H1 (cell line): ENCODE data around the gene CCDC80. TPM values are rescaled to one million over a fixed set of nuclear protein-coding genes. Genes with fewer than 3 reads are reported as not detected.
A peak's percentile ranks its signal among the peaks of the same experiment; 100 is the strongest.

ENCODE experiments used
- CTCF ChIA-PET: fragments of 300-600 bp; sonication (Branson Sonifier 250); formaldehyde crosslinking; loops from one replicate; lab custom pipeline; 2021; ENCODE audit not compliant: partially characterized antibody; lab: Charles Lee
- POLR2A ChIA-PET: fragments of 300-600 bp; sonication (Branson Sonifier 250); formaldehyde crosslinking; loops from one replicate; lab custom pipeline; 2021; ENCODE audit warnings: inconsistent platforms; ENCODE audit not compliant: partially characterized antibody; lab: Charles Lee
- DNase-seq, 2 experiments: peaks; one replicate each; pipeline versions ENCODE4 v3.0.0 to v3.0.0-alpha.2; 2010 to 2022; ENCODE audit warnings: low spot score in 2 of 2, low read depth in 1 of 2, mixed read lengths in 1 of 2
- FAIRE-seq: peaks from 2 replicates; lab custom pipeline; 2011; peaks lifted over from hg19 to GRCh38; lab: Jason Lieb, UNC
- H2AFZ ChIP-seq: 2 replicates; pipeline ENCODE4 v1.8.1; 2012; ENCODE audit warnings: low read length, inconsistent platforms
- H2AK5ac ChIP-seq: 2 replicates; pipeline ENCODE4 v1.6.1; 2013; ENCODE audit warnings: low read depth, low read length
- H2BK120ac ChIP-seq: replicated peaks from 2 replicates; pipeline ENCODE3; 2013; ENCODE audit warnings: low read depth, low read length, inconsistent platforms
- H2BK12ac ChIP-seq: 2 replicates; pipeline ENCODE4 v1.6.1; 2013; ENCODE audit warnings: low read depth, low read length
- H2BK15ac ChIP-seq: 2 replicates; pipeline ENCODE4 v1.6.1; 2013; ENCODE audit warnings: low read length
- H2BK20ac ChIP-seq: 2 replicates; pipeline ENCODE4 v1.6.1; 2013; ENCODE audit warnings: low read length
- H2BK5ac ChIP-seq: 2 replicates; pipeline ENCODE4 v1.6.1; 2013; ENCODE audit warnings: low read depth, low read length
- H3K14ac ChIP-seq: 2 replicates; pipeline ENCODE4 v1.6.1; 2013; ENCODE audit warnings: inconsistent platforms; ENCODE audit not compliant: insufficient read length
- H3K18ac ChIP-seq: 2 replicates; pipeline ENCODE4 v1.6.1; 2013; ENCODE audit warnings: low read length; ENCODE audit errors: extremely low read depth
- H3K23ac ChIP-seq: 2 replicates; pipeline ENCODE4 v1.6.1; 2013; ENCODE audit warnings: inconsistent platforms; ENCODE audit not compliant: insufficient read length
- H3K23me2 ChIP-seq: 2 replicates; pipeline ENCODE4 v1.6.1; 2013; ENCODE audit warnings: low read depth, low read length
- H3K27ac ChIP-seq: 2 replicates; pipeline ENCODE4 v1.6.1; 2011; ENCODE audit warnings: low read depth, low read length, inconsistent platforms
- H3K27me3 ChIP-seq, 4 experiments: replicated peaks in 1 of 4; 1 replicate in 1 of 4; 2 replicates in 3 of 4; pipeline versions ENCODE4 v1.6.1 to v1.8.1; 2011 to 2013; ENCODE audit warnings: low read length in 3 of 4, mild to moderate bottlenecking in 3 of 4, inconsistent platforms in 2 of 4, mixed read lengths in 2 of 4, moderate library complexity in 1 of 4; ENCODE audit not compliant: control insufficient read depth in 3 of 4, insufficient read depth in 3 of 4; ENCODE audit errors: extremely low read depth in 1 of 4
- H3K36me3 ChIP-seq, 4 experiments: 2 replicates each; pipeline versions ENCODE4 v1.6.1 to v1.8.1; 2011 to 2013; ENCODE audit warnings: mild to moderate bottlenecking in 4 of 4, low read length in 3 of 4, moderate library complexity in 2 of 4, control low read depth in 1 of 4, inconsistent platforms in 1 of 4; ENCODE audit not compliant: insufficient read depth in 4 of 4, control insufficient read depth in 2 of 4
- H3K4ac ChIP-seq: replicated peaks from 2 replicates; pipeline ENCODE3; 2013; ENCODE audit warnings: low read length, low read depth, mixed read lengths, inconsistent platforms; ENCODE audit not compliant: insufficient read length
- H3K4me1 ChIP-seq, 4 experiments: replicated peaks in 1 of 4; 1 replicate in 1 of 4; 2 replicates in 3 of 4; pipeline versions ENCODE4 v1.6.1 to v1.8.1; 2011 to 2013; ENCODE audit warnings: low read length in 3 of 4, inconsistent platforms in 2 of 4, mixed read lengths in 1 of 4; ENCODE audit not compliant: insufficient read depth in 4 of 4, control insufficient read depth in 3 of 4
- H3K4me2 ChIP-seq, 2 experiments: 2 replicates each; pipeline versions ENCODE4 v1.6.1 to v1.8.1; 2011 to 2013; ENCODE audit warnings: low read depth in 2 of 2, low read length in 2 of 2, control low read depth in 1 of 2, inconsistent platforms in 1 of 2, mild to moderate bottlenecking in 1 of 2; ENCODE audit not compliant: insufficient read depth in 1 of 2
- H3K4me3 ChIP-seq, 4 experiments: fragments of 200-600, 300-600 bp in 1 of 4; sonication (generic), shearing (Covaris generic), sonication (Bioruptor Twin) in 1 of 4; 2 replicates each; pipeline versions ENCODE4 v1.5.1 to v1.8.1; 2011 to 2016; ENCODE audit warnings: low read length in 4 of 4, low read depth in 3 of 4, control low read depth in 2 of 4, inconsistent platforms in 2 of 4, mild to moderate bottlenecking in 2 of 4, mixed read lengths in 1 of 4, moderate library complexity in 1 of 4; ENCODE audit not compliant: insufficient read depth in 2 of 4; ENCODE audit errors: extremely low read depth in 1 of 4
- H3K56ac ChIP-seq: replicated peaks from 2 replicates; pipeline ENCODE3; 2013; ENCODE audit warnings: low read depth, mild to moderate bottlenecking, mixed read lengths, low read length, inconsistent platforms; ENCODE audit not compliant: insufficient read length
- H3K79me1 ChIP-seq: 2 replicates; pipeline ENCODE4 v1.6.1; 2013; ENCODE audit warnings: low read depth, low read length, control low read depth
- H3K79me2 ChIP-seq, 2 experiments: 2 replicates each; pipeline versions ENCODE4 v1.6.1 to v1.8.1; 2012 to 2013; ENCODE audit warnings: low read length in 2 of 2, mild to moderate bottlenecking in 2 of 2, inconsistent platforms in 1 of 2; ENCODE audit not compliant: insufficient read depth in 2 of 2, control insufficient read depth in 1 of 2
- H3K9ac ChIP-seq, 4 experiments: replicated peaks in 1 of 4; 1 replicate in 1 of 4; 2 replicates in 3 of 4; pipeline versions ENCODE4 v1.6.1 to v1.8.1; 2011 to 2013; ENCODE audit warnings: low read depth in 3 of 4, low read length in 3 of 4, control low read depth in 2 of 4, mild to moderate bottlenecking in 2 of 4, moderate library complexity in 2 of 4, inconsistent platforms in 1 of 4; ENCODE audit errors: extremely low read depth in 1 of 4
- H3K9me3 ChIP-seq, 2 experiments: 2 replicates each; pipeline versions ENCODE4 v1.6.1 to v1.8.1; 2012 to 2013; ENCODE audit warnings: mild to moderate bottlenecking in 2 of 2, moderate library complexity in 2 of 2, control low read depth in 1 of 2, inconsistent platforms in 1 of 2, low read depth in 1 of 2, low read length in 1 of 2, mixed read lengths in 1 of 2; ENCODE audit not compliant: insufficient read depth in 2 of 2
- H4K20me1 ChIP-seq, 2 experiments: replicated peaks in 1 of 2; 2 replicates each; pipeline versions ENCODE3 to v1.8.1; 2011 to 2013; ENCODE audit warnings: inconsistent platforms in 2 of 2, low read length in 2 of 2, mild to moderate bottlenecking in 1 of 2; ENCODE audit not compliant: insufficient read depth in 2 of 2, control insufficient read depth in 1 of 2
- H4K5ac ChIP-seq: 2 replicates; pipeline ENCODE4 v1.6.1; 2013; ENCODE audit warnings: low read length, low read depth, mixed read lengths, inconsistent platforms; ENCODE audit not compliant: insufficient read length
- H4K8ac ChIP-seq: 2 replicates; pipeline ENCODE4 v1.8.0; 2013; ENCODE audit warnings: mild to moderate bottlenecking, moderate library complexity, low read length, inconsistent platforms; ENCODE audit not compliant: insufficient read depth; ENCODE audit errors: extremely low read depth
- H4K91ac ChIP-seq: replicated peaks from 2 replicates; pipeline ENCODE3; 2013; ENCODE audit warnings: low read length, mixed read lengths, inconsistent platforms; ENCODE audit not compliant: insufficient read length
- CBX5 ChIP-seq: fragments of 300-800, 300-1000 bp; sonication (generic); IDR thresholded peaks from 2 replicates; pipeline ENCODE4 v1.7.1; 2016; ENCODE audit warnings: antibody characterized with exemption, low read length, low read depth
- CBX8 ChIP-seq: fragments of 300-800, 300-1000 bp; sonication (generic); IDR thresholded peaks from 2 replicates; pipeline ENCODE4 v1.7.1; 2016; ENCODE audit warnings: low read depth, low read length, borderline replicate concordance
- CHD1 ChIP-seq: IDR thresholded peaks from 2 replicates; pipeline ENCODE4 v1.6.1; 2012; ENCODE audit warnings: low read depth, low read length, improper control_type of control experiment
- E2F6 ChIP-seq: IDR thresholded peaks from 2 replicates; pipeline ENCODE4 v1.6.1; 2012; ENCODE audit warnings: inconsistent platforms
- EZH2 ChIP-seq: fragments of 200-600 bp; sonication (generic); IDR thresholded peaks from 2 replicates; pipeline ENCODE4 v1.7.1; 2012; ENCODE audit warnings: low read depth, mild to moderate bottlenecking, moderate library complexity, low read length, inconsistent platforms; ENCODE audit not compliant: severe bottlenecking
- JUND ChIP-seq: IDR thresholded peaks from 2 replicates; pipeline ENCODE4 v1.6.1; 2011; ENCODE audit warnings: mild to moderate bottlenecking, improper control_type of control experiment, low read length
- MAX ChIP-seq: IDR thresholded peaks from 2 replicates; pipeline ENCODE4 v1.6.1; 2012; ENCODE audit warnings: inconsistent platforms
- POLR2AphosphoS5 ChIP-seq: IDR thresholded peaks from 2 replicates; pipeline ENCODE4 v1.6.1; 2011; ENCODE audit warnings: low read depth, low read length
- RNF2 ChIP-seq: fragments of 200-900, 300-1000 bp; sonication (generic); IDR thresholded peaks from 2 replicates; pipeline ENCODE4 v1.7.1; 2016; ENCODE audit warnings: borderline replicate concordance, low read depth, mild to moderate bottlenecking, antibody characterized with exemption, low read length; ENCODE audit not compliant: poor library complexity, severe bottlenecking; ENCODE audit errors: missing control alignments
- SIN3A ChIP-seq, 2 experiments: IDR thresholded peaks in 1 of 2; conservative IDR thresholded peaks in 1 of 2; 2 replicates each; pipeline ENCODE4 v1.6.1; 2011 to 2012; ENCODE audit warnings: low read length in 2 of 2, improper control_type of control experiment in 1 of 2, low read depth in 1 of 2, mild to moderate bottlenecking in 1 of 2
- SP1 ChIP-seq: IDR thresholded peaks from 2 replicates; pipeline ENCODE4 v1.6.1; 2011; ENCODE audit warnings: low read depth, low read length
- WGBS, 2 experiments: shearing (Covaris generic) in 1 of 2; methylation state at CpG; one replicate each; pipeline versions ENCODE4 v1.1.6 to v1.1.7; 2013 to 2015; ENCODE audit warnings: low lambda C conversion rate in 2 of 2, mixed read lengths in 2 of 2, inconsistent platforms in 1 of 2, low coverage in 1 of 2, missing lambda C conversion rate in 1 of 2; ENCODE audit not compliant: insufficient replicate concordance in 2 of 2, insufficient coverage in 1 of 2, insufficient read length in 1 of 2; ENCODE audit errors: extremely low coverage in 1 of 2, missing lambda C conversion rate in 1 of 2; 5-methylcytosine and 5-hydroxymethylcytosine counted together
- polyA plus RNA-seq, 7 experiments: library from polyadenylated mRNA; depleted of rRNA in 3 of 7; stranded (reverse) in 5 of 7; unstranded in 2 of 7; fragments of >200 nt in 5 of 7; fragments of 200-250 nt in 2 of 7; gene quantifications; 1 replicate in 5 of 7; 2 replicates in 1 of 7; 4 replicates in 1 of 7; pipeline versions ENCODE4 v1.2.1 to v1.2.3, GENCODE V29; 2011 to 2013; ENCODE audit warnings: missing spikeins in 2 of 7, mixed read lengths in 2 of 7
- total RNA-seq: library from RNA; stranded (reverse); fragmentation: NEBNext Ultra II Directional; extraction: Animal tissue kit (Norgen Biotek cat#: 25700); gene quantifications from 2 replicates; pipeline ENCODE4 v1.2.1, GENCODE V29; 2021

Gene CCDC80
- total and polyA plus RNA-seq, 2 of the 8 experiments (the other 6 are each of a cell fraction or from before 2014, with no cell fraction given) = 1.1 to 12.9 TPM

GRCh38 chr3:112611752-112612515 is 29.0 kb downstream of the CCDC80 start:
- Histone ChIP-seq H4K20me1 (no peaks in the 10 kb centered on the region), H3K14ac (peak overlapping the region; percentile 26), H3K56ac (no peak overlapping the region), H3K4me2 (no peak overlapping the region), H3K4ac (no peak overlapping the region), H2BK20ac (no peak overlapping the region), H3K27me3 (no peaks in the 10 kb centered on the region), H3K9ac (no peak overlapping the region), H2AK5ac (no peak overlapping the region), H2BK12ac (no peak overlapping the region), H4K91ac (no peak overlapping the region), H3K23ac (peak overlapping the region; percentile 34), H3K79me2 (no peaks in the 10 kb centered on the region), H3K4me1 (peaks cover 0 to 3% (median 0%) of the 10 kb centered on the region in 4 experiments; a peak in 2 of 7 replicates), H2BK120ac (no peak overlapping the region), H4K8ac (no peak overlapping the region; the same call in 1 of the 2 replicates), H4K5ac (no peak overlapping the region), H3K79me1 (no peaks in the 10 kb centered on the region), H2BK15ac (no peak overlapping the region), H3K18ac (no peak overlapping the region), H3K36me3 (no peaks in the 10 kb centered on the region), H3K4me3 (no peak overlapping the region), H3K9me3 (no peaks in the 10 kb centered on the region), H3K27ac (no peak overlapping the region), H3K23me2 (no peaks in the 10 kb centered on the region), H2AFZ (peak overlapping the region; percentile 37), H2BK5ac (no peak overlapping the region)
- POLR2A ChIA-PET = interaction anchor here (0.8 to 2.5 kb wide), 5 partner anchors 9 to 30 kb away, joined by 3 to 8 read pairs (median 3); no protein-coding TSS in a partner anchor
- FAIRE-seq (no peak), DNase-seq (no peak)
- 92% methylated on average over 5 of the region's 5 CpGs; no CpG with 5 or more reads in 1 of the 2 experiments for WGBS, 2 experiments
- CTCF ChIA-PET = interaction anchor here (0.5 to 1.4 kb wide), 8 partner anchors 16 to 424 kb away, joined by 3 to 6 read pairs (median 3); no protein-coding TSS in a partner anchor
- no peak for TF ChIP-seq CBX5
- no peak for TF ChIP-seq MAX
- TF ChIP-seq POLR2AphosphoS5 = no peak
- no peak for TF ChIP-seq SIN3A (conservative IDR thresholded peaks at IDR 0.05 in 1 of 2, IDR thresholded peaks at IDR 0.05 in 1 of 2; ENCODE audit: low read depth in 1 of 2, low read length in 2 of 2)
- TF ChIP-seq CBX8 = no peak
- TF ChIP-seq JUND = no peak
- no peak for TF ChIP-seq EZH2
- no peak for TF ChIP-seq SP1
- no peak for TF ChIP-seq RNF2
- TF ChIP-seq CHD1 = no peak
- no peak for TF ChIP-seq E2F6
